ENCODE results near the gene ARID4B.

GRCh38 chr1:235142991-235143390 lies 185.0 kb downstream of the ARID4B start:
- TF ChIP-seq, protein P1, sequence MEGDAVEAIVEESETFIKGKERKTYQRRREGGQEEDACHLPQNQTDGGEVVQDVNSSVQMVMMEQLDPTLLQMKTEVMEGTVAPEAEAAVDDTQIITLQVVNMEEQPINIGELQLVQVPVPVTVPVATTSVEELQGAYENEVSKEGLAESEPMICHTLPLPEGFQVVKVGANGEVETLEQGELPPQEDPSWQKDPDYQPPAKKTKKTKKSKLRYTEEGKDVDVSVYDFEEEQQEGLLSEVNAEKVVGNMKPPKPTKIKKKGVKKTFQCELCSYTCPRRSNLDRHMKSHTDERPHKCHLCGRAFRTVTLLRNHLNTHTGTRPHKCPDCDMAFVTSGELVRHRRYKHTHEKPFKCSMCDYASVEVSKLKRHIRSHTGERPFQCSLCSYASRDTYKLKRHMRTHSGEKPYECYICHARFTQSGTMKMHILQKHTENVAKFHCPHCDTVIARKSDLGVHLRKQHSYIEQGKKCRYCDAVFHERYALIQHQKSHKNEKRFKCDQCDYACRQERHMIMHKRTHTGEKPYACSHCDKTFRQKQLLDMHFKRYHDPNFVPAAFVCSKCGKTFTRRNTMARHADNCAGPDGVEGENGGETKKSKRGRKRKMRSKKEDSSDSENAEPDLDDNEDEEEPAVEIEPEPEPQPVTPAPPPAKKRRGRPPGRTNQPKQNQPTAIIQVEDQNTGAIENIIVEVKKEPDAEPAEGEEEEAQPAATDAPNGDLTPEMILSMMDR (IDR thresholded peaks at IDR 0.05), result no peak
- TF ChIP-seq ZFX (IDR thresholded peaks at IDR 0.05; ENCODE audit: borderline replicate concordance), result no peak
